ENCODE measurements around the gene TMEM191B. TPM values are rescaled to one million over a fixed set of nuclear protein-coding genes. Genes with fewer than 3 reads are reported as not detected.
"Not testable (repeated sequence)": the region's sequence is repeated elsewhere in the genome, so short reads cannot be mapped to it uniquely, and the experiment has no call there.

The TMEM191B gene
- total RNA-seq, 3 donors from 2014 or later = 2.9 TPM; not detected in 2

DNA sequence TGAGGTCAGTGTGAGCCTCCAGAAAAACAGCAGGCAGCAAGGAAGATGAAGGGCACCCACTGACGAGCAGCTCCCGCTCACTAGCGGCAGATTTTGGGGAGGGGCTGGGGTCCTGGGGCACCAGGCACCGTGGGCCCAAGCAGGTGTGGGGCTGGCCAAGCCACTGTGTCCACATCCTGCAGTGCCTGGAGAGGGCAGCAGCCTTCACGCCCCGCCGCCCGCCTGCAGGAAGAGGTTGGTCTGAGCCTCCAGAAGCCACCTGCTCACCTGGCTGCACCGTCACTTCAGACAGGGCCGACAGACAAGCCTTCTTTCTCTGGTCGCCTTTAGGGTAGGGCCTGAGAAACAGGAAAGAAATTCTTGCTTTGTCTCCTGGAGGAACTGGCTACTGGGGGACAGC is 15.8 kb downstream of the TMEM191B start:
- H3K4me3 ChIP-seq; H3K9me3 ChIP-seq; H3K36me3 ChIP-seq (ENCODE audit: low read depth); DNase-seq; H3K4me1 ChIP-seq (ENCODE audit: low read depth); intact Hi-C loops (cut with DNase I, micrococcal nuclease): not testable (repeated sequence)
- peak; percentile 78 for ATAC-seq

DNA sequence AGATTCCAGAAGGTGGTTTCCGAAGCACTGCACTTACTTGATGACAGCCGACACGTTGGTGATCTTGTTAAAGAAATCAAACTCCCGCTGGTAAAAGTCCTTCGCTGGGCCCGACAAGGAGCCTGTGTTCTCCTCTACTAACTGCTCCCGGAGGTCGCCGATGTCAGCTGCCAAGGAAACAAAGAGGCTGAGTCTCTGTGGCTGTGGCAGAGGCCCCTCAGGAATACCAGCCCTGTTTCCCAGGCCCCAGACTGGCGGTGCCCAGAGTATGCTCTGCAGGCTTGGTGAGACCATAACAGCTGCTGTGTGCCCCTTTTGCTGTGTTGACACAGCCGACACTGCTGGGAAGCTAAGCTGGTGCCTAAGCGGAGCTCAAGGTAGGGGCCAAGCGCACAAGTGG is 17.0 kb downstream of the TMEM191B start:
- H3K36me3 ChIP-seq (ENCODE audit: low read depth); H3K9me3 ChIP-seq; intact Hi-C loops (cut with DNase I, micrococcal nuclease); H3K4me1 ChIP-seq (ENCODE audit: low read depth); H3K4me3 ChIP-seq; ATAC-seq: not testable (repeated sequence)
- DNase-seq = peak in 1 of 3 donors; percentile 2

DNA sequence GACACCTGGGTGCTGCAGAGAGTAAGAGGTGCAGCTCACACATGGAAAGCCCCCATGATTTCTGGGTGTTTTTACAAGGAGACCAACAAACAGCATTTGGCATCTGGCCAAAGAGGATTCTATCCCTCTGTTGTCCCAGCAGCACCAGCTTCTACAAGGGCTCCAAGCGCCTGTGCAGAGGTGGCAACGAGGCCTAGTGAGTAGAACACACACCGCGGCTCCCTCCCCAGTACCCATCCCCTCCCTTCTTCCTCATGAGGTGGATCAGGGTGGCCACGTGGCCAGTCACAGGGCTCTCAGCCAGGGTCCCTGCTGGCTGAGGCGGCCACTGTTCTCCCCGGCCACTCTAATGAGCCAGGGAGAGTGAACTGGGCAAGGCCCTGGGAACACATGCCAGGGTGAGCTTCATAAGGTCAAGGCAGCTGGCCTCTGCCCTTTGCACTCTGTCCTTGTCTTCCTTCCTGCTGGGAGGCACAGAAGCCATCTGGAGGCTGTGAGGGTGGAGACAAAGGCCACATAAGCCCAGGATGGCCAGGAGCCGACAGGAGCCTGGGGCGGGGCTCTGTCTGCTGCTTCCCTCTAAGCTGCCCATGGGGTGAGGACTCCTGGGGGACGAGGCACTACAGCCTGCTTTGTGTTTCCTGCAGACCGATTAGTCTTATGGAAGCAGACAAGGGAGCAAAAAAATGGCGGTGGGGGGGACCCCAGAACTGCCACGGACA is 22.0 kb downstream of the TMEM191B start:
- H3K4me3 ChIP-seq; intact Hi-C loops (cut with DNase I, micrococcal nuclease); H3K9me3 ChIP-seq; H3K4me1 ChIP-seq (ENCODE audit: low read depth); H3K36me3 ChIP-seq (ENCODE audit: low read depth): not testable (repeated sequence)
- peak in 1 of 3 donors; percentile 0 for DNase-seq
- ATAC-seq = peak; percentile 73

DNA sequence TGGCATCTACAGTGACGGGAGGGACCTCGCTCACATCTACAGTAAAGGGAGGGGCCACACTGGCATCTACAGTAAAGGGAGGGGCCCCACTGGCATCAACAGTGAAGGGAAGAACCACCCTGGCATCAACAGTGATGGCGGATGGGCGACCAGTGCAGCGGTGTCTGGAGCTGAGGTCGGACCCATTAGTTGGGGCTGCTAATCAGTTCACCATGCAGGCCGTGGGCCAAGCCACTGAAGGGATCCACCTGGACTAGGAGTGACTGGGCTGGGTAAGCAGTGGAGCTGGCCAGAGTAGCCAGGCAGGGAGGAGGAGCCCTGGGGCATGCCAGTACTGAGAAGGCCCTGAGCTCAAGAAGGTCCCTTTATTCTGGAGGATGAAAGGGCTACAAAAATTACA is 23.4 kb downstream of the TMEM191B start:
- H3K9me3 ChIP-seq; DNase-seq; ATAC-seq; H3K4me3 ChIP-seq; intact Hi-C loops (cut with DNase I, micrococcal nuclease); H3K36me3 ChIP-seq (ENCODE audit: low read depth); H3K4me1 ChIP-seq (ENCODE audit: low read depth): not testable (repeated sequence)

DNA sequence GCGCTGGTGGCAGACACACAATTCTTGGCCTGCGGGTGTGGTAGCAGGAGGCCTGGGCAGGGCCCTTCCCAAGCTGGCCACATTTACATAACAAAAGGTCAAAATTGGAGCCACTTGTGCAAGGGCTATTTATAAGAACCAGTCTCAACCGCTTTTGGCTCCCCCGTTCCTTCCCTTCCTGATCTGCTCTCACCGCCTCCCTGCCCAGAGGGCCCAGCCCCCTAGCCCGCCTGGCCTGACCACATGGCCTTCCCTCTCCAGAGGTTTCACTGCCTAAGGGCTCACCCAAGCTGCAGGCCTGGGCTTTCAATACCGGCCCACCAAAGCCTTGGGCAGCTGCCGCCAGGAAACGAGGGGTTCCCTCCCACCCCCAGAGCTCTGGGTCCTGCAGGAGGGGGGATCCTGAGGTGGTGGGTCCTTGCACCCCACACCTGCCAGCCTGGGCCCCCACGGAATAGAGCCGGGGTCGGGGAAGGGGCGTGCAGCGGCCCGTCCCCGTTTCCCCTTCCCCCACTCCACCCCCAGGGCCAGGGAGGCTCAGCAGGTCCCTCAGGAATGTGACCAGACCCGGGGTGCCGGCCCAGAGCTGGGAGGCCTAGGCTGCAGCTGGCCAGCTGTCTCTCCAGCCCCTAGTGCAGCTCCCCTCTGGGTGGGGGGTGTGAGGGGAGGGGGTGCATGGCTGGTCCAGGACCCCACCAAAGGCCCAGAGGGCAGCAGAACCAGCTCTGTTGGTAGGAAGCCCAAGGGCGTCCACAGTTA is 25.4 kb downstream of the TMEM191B start:
- H3K4me3 ChIP-seq; intact Hi-C loops (cut with DNase I, micrococcal nuclease); H3K9me3 ChIP-seq; H3K36me3 ChIP-seq (ENCODE audit: low read depth); ATAC-seq; H3K4me1 ChIP-seq (ENCODE audit: low read depth); DNase-seq: not testable (repeated sequence)

DNA sequence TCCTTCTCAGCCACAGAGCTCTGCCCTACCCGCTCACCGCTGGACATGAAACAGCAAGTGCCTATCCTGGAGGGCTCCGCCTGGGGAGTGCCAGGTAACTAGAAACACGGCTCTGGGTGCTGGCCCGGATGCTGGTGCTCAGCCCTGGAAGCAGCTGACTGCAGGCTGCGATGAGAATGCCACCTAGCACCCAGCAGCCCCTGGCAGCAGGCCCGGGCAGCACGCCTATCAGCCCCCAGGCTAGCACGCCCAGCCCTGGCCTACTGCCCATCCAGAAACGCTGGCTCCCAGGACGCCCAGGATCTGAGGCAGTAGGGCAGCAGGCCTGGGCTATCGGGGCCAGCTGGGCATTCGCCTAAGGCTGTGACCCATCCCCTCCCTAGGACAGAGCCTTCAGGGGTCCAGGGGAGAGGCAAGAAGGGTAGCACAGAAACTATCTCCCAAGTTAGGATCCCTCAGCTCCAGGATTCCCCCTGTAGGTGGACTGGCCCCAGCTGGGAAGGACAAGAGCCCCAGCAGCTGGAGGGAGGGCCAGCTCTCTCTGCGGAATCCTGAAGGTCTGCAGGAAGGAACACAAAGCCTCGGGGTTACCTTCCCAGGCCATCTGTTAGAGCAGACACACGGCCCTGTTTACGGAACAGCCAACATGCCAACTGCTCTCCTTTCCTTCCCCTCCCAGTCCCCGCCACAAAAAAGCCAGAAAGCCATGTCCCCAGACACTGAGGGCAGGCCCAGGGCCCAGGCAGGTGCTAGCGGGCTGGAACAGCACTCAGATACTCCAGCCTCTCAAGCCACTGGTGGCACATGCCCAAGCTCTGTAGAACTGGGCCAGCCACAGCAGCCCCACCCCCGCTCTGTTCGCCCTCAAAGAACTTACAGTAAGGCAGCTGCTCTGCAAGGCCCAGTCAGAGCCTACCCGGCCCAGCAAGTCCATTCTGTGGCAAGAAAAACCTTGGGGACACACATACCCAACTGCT is 27.0 kb downstream of the TMEM191B start:
- H3K4me3 ChIP-seq; H3K4me1 ChIP-seq (ENCODE audit: low read depth); H3K36me3 ChIP-seq (ENCODE audit: low read depth); intact Hi-C loops (cut with DNase I, micrococcal nuclease); H3K9me3 ChIP-seq; DNase-seq: not testable (repeated sequence)
- ATAC-seq = peak; percentile 66

DNA sequence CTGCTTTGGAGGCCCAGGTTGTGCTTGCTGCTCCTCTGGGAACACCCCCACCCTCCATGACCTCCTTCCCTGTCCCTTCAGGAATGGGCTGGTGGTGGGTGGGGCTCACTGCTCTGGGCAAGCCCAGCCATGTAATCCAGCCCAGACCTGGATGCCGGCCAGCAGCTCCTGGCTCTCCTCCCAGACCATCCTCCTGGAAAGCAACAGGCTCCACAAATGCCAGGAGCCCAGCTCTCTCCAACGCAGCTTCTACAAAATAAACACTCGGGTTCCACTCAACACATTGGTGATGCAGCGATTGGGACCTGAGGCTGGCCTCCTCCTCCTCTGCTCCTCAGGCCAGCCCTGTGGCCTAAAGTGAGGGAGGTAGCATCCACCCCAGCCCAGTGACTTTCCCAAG is 30.9 kb downstream of the TMEM191B start:
- H3K9me3 ChIP-seq; DNase-seq; H3K4me3 ChIP-seq; intact Hi-C loops (cut with DNase I, micrococcal nuclease); H3K36me3 ChIP-seq (ENCODE audit: low read depth); H3K4me1 ChIP-seq (ENCODE audit: low read depth): not testable (repeated sequence)
- ATAC-seq = peak; percentile 89

DNA sequence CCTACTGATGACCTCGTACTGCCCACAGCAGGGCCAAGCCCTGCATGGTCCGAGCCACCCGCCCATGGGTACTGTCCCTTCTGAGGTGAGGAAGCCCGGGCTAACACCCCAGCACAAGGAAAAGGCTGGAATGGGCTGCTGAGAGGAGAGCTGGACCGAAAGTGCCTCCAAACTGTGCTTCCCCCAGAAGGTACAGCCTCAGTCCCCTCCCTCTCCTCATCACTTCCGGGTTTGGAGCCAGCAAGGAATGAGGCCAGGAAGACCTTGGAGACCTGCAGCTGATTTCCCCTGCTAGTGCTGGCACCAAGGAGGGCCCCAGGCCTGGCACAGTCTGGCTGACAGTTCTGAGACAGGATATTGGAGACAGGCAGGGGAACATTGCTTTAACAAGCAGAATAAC is 31.3 kb downstream of the TMEM191B start:
- intact Hi-C loops (cut with DNase I, micrococcal nuclease) = not testable (repeated sequence)

DNA sequence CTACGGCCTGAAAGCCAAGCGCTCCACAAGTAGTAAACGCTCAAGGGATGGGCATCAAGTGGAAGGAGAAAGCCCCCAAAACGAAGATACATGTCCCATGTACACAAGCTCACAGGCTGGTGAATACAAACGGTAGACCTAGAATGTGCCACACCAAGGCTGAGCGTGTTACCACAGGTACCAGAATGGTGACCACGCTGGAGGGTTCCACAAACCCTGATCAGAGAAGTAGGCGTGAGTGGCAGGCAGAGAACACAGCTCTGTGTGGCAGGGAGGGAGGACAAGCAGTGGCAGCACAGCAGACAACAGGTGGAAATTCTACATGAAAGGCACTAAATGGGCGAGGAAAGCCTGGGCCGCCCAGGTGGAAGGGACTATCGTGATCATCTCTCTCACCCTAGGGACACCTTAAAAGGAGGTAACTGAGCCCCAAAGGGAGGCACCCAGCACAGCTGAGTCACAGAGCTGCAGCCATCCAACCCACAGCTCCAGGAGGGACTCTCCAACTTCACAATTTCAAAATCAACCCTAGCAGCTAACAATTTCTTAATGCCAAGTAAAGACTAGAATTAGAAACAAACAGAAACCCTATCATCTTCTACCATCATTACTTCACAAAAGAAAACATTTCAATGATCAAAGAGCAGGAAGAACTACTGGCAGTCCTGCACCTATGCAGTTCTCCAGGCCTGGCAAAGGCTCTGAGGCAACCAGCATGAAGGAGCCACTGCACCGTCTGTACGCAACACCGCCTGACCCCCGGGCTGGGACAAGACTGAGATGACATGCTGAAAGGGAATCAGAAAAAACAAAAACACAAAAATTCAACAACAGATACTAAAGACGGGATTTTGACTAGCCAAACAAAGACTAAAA is 32.7 kb downstream of the TMEM191B start:
- DNase-seq; intact Hi-C loops (cut with DNase I, micrococcal nuclease); H3K4me3 ChIP-seq; ATAC-seq; H3K36me3 ChIP-seq (ENCODE audit: low read depth); H3K9me3 ChIP-seq; H3K4me1 ChIP-seq (ENCODE audit: low read depth): not testable (repeated sequence)

More for the DNA sequence above, 31.3 kb downstream of the TMEM191B start:
- H3K4me3 ChIP-seq; H3K4me1 ChIP-seq (ENCODE audit: low read depth); H3K36me3 ChIP-seq (ENCODE audit: low read depth); DNase-seq; H3K9me3 ChIP-seq: not testable (repeated sequence)
- peak; percentile 25 for ATAC-seq

DNA sequence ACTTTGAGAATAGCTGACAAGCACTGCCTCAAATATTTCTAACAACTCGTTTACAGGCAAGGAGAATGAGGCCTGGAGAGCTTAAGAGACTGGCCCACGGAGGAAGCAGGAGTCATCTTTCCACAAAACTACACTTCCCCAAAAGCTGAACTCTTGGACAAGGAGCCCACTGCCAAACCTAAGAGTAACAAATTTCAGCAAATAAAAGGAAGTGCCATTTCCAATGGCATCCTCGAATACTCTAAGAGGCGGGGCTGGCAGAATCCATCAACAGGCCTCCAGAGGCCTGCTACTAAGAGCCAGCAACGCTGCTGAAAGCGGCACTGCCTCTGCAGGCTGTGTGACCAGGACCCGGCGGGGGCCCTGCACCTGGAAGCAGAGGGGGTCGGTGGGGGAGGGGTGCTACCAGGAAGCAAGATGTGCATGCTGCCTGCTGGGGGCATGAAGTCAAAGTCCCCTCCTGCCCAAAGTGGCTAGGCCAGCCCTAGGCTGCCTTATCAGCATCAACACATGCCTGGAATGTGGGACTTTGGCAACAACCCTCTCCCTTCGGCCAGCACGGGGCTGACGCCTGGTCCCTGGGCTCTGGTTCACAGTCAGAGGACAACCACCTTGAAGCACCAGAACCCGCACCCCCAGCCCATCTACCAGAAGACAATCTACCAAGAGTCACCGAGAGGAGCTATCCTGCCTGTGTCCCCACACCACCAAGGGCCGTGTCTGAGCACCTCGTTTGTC is 43.1 kb downstream of the TMEM191B start:
- H3K36me3 ChIP-seq (ENCODE audit: low read depth); H3K4me3 ChIP-seq; ATAC-seq; DNase-seq; H3K9me3 ChIP-seq; H3K4me1 ChIP-seq (ENCODE audit: low read depth); intact Hi-C loops (cut with DNase I, micrococcal nuclease): not testable (repeated sequence)

DNA sequence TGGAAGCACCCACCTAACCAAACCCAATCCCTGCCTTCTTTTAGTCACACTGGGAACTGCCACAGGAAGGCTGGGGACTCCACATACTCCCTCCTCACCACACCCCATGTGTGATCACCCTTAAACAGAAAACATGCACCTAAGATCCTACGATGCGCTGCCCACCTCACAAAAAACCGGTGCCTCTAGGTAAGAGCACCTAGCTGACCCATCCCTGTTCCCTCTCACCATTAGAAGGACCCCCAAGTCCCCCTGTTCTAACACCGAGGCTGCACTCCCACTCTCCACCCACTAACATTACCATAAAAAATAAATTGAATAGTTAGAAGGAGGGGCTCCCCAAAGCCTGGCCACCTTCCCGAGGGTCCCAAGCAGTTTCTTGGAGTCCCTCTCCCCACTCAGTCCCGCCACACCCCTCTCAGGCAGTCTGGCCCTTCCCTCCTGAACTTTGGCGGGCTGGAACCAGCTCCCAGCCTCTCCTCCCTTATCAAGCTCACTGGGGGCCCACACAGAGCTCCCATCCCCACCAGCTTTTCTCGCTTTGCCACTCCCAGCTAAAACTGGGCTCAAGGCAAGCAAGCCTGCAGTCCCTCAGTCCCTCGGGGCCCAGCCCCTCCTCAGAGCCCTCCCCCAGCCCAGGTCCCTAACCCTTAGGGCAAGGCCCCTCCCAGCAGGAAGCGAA is 46.0 kb downstream of the TMEM191B start:
- intact Hi-C loops (cut with DNase I, micrococcal nuclease); H3K4me3 ChIP-seq; H3K4me1 ChIP-seq (ENCODE audit: low read depth); H3K9me3 ChIP-seq; H3K36me3 ChIP-seq (ENCODE audit: low read depth); ATAC-seq: not testable (repeated sequence)
- peak in 1 of 3 donors; percentile 31 for DNase-seq

DNA sequence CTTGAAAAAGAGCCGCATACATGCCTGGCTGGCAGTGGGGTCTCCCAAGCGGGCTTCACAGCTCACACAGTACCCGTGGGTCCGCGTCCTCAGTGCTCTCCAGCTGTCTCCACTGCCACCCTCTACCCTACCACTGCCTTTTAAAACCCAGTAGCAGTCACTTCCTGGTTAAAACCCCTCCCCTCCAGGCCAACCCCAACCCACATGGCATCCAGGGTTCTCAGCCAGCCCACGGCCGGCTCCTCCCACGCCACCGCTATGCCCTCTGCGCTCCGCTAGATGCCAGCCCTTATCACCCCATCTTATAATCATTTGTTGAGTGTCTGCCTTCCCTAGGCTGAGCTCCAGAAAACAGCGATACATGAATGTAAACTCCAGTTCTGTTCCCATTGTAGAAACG is 47.0 kb downstream of the TMEM191B start:
- H3K4me1 ChIP-seq (ENCODE audit: low read depth); H3K36me3 ChIP-seq (ENCODE audit: low read depth); H3K9me3 ChIP-seq; H3K4me3 ChIP-seq; DNase-seq; intact Hi-C loops (cut with DNase I, micrococcal nuclease): not testable (repeated sequence)
- peak; percentile 85 for ATAC-seq

Data from mucosa of descending colon (tissue), 3 donors.